GM19397 (cell line): ENCODE results near the gene SCO2.

Experiments
- ATAC-seq: cut with Tn5 transposase; IDR thresholded peaks from one replicate; pipeline ENCODE4 v1.9.1; 2021; ENCODE audit warnings: mild to moderate bottlenecking, moderate library complexity; ENCODE audit not compliant: unreplicated experiment

Gene SCO2

DNA sequence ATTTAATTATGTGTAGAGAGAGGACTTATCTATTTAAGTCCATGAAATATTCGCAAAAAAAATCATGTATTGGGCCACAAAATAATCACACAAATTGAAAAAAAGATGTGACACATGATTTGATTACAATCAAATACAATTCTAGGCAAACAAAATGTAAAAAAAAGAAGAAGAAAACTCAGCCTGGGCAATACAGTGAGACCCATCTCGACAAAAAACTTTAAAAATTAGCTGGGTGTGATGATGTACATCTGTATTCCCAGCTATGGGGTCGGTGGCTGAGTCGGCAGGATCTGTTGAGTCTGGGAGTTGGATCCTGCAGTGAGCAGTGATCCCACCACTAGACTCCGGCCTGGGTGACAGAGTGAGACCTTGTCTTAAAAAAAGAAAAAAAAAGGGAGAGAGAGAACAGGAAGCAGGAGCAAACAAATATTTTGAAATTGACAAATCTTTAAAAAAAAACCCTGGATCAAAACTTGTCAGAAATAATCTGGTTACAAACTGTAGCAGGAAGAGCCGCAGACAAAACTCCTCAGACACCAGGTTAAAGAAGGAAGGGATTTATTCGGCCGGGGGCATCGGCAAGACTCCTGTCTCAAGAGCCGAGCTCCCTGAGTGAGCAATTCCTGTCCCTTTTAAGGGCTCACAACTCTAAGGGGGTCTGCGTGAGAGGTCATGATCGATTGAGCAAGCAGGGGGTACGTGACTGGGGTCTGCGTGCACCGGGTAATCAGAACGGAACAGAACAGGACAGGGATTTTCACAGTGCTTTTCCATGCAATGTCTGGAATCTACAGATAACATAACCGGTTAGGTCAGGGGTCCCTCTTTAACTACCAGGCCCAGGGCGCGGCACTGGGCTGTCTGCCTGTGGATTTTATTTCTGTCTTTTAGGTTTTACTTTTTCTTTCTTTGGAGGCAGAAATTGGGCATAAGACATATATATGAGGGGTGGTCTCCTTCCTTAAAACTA, 7.7 kb upstream of the SCO2 start:
- ATAC-seq = no peak

DNA sequence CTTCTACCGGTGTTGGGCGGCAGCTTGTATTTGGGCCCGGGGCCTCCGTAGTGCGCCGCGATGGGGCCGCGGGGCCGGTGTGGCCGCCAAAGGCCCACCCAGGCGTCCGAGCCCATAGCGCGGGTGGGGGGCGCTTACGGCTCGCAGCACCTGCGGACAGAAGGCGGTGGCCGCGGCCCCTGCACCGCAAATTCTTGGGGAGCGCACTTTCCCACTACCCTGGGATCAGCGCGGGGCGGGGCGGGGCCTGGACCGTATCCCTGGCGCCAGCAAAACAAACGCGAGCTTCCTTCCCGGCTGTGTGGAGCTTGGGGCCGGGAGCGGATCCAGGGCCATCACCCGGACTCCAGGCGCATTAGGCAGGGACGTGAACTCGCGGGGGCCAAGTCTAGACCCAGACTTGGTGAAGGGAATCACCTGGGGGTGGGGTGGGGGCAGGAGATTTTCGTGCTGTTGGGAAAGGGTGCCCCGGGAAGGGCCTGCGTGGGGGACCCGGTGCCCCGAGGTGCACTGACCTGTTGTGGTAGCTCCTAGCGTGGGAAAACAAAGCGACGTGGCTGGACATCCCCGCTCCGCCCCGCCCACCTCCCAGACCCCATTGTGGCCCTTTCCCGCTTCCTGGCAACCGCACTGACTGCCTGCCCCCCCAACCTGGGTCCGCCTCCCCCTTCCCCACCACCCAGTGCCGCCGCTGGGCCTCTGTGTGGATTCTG, 6.7 kb upstream of the SCO2 start:
- no peak for ATAC-seq

DNA sequence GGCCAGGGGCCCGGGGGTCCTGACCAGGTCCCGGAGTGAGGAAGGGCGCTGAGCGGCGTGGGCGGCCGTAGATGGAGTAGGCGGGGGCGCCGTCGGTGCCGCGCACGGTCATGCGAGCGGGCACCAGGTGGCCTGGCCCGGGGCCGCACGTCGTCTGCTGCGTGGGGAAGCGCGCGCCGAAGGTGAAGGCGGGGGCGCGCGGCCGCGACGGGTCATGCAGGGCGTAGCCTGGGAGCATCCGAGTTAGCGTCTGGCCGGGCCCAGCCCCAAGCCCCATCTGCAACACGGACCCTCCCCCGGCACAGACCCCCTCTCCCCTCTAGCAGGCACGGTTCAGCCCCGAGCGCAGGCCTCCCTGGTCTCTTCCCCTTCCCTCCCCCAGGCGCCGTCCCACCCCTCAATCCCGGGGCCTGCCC, 6.2 kb upstream of the SCO2 start:
- ATAC-seq = no peak

DNA sequence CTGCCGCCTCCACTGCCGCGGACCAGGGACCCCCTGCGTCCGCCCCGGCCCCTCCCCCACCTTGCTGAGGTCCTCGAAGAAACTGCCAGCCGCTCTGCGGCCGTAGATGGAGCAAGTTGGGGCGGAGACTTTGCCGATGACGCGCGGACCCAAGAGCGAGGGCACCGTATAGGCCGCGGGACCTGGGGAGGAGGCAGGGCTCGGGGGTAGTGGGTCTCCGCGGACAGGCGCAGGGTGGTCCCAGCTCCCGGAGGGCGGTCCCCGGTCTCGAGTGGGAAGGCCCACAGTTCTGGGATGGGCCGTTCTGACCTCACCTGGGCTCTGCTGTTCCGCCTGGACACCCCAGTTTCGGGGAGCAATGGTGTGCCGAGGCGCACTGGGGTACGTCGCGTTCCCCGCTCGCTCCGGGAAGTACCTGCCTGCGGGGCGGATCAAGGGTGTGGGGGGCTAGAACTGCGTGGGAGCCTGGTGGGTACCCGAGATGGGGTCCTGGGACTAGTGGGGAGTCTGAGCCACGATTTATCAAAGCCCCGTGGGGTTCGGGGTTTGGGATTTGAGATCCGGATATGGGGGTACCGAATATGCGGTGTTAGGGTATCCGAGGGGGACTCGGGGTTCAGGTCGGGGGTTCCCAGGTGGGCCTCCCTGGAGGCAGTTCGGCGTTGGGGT, 5.6 kb upstream of the SCO2 start:
- no peak for ATAC-seq

DNA sequence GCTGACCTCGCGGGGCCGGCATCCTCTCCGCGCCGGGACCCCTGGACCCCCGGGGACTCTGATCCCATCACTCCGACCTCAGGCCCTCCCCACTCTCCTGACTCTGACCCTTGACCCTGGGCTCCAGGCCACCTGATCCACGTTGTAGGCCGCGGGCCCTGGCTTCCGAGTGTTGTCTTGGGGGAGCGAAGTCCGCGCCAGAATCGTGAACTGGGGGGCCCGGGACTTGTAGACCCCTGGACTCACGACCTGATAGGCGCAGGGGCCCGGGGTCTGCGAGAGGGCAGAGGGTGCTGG, 5.1 kb upstream of the SCO2 start:
- no peak for ATAC-seq

DNA sequence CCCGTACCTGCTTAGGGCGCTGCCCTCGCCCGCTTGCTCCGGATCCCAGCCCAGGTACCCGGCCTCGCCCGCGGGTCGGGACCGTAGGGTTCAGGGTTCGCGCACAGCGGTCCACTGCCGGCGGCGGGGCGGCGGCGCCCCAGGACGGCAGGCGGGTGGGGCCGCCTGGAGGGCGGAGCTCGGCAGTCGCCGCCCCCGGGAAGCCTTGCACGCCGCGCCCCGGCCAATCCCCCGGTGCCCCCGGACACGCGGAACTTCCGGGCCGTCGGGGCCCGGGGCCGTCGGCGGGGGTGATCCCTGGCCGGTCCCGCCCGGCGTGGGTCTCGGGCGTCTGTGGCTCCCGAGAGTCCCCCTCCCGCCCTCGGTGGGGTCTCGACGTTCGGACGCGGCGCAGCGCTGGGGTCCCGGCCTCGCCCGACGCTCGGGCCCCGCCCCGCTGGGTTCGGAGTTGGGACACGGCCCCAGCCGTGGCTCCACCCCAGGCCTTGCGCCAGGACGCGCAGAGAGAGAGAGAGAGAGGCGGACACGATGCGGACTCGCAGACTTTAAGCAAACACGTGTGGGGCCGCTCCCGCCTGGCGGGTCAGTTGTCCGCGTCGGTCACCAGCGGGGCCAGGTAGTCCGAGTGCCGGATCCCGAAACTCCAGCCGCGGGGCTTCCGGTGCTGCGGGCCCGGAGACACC, 4.6 kb upstream of the SCO2 start, which contains the start of gene TYMP:
TSS of gene TYMP (minus strand) at position 116 of the 683 bp plus-strand sequence. CDS start 303 bp downstream, outside the sequence.
- peak; percentile 24 for ATAC-seq

DNA sequence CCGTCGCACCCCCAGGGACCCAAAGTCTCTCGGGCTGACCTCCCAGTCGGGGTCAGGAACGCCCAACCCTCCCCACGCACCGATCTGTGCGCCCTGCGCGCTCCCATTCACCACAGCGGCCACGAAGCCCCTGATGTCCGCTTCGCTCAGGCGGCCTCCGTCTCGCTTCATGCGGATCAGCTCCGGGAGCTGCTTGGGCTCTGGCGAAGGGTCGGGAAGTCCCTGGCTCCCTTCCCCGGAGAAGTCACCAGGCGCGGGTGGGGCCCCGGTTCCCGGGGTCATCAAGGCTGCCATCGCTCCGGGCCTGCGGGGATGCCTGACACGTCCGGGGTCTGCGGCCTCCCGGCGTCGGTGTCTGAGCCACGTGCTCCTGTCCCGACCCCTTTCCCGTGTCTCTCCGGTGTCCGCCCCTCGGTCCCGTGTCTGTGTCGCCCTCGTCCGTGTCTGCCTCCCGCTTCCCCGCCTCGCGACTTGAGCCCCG, 4.1 kb upstream of the SCO2 start:
- no peak for ATAC-seq

DNA sequence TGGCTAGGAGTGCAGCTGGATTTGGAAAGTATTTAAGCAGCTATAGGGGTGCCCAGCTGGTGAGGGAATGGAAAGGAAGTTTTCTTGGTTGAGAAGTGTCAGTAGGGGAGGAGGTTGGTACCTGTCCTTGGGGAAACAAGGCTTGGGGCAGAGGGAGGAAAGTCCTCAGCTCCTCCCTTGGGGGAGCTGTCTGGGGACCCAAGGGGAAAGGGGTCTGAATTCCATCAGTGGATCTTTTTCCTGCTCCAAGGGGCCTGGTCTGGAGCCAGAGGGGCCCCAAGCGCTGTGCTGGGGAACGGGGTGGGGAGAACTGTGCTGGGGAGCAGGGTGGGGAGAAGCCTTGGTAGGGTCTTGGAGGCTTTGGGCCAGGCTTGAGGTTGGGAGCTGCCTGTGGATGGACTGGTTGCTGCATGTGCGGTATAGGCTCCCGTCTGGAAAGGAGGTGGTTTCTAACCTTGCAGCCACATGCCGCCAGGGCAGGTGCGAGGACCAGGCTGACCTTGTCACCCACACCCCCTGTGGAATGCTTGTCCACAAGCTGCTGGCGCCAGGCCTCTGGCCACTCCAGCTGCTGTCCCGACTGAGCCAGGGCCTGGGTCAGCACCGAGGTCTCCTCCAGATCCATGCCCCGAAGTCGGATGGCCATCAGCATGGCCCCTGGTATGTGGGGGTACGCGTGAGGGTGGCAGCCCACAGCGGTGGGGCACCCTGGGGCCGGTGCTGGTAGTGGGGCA, 3.5 kb upstream of the SCO2 start:
- ATAC-seq = no peak

DNA sequence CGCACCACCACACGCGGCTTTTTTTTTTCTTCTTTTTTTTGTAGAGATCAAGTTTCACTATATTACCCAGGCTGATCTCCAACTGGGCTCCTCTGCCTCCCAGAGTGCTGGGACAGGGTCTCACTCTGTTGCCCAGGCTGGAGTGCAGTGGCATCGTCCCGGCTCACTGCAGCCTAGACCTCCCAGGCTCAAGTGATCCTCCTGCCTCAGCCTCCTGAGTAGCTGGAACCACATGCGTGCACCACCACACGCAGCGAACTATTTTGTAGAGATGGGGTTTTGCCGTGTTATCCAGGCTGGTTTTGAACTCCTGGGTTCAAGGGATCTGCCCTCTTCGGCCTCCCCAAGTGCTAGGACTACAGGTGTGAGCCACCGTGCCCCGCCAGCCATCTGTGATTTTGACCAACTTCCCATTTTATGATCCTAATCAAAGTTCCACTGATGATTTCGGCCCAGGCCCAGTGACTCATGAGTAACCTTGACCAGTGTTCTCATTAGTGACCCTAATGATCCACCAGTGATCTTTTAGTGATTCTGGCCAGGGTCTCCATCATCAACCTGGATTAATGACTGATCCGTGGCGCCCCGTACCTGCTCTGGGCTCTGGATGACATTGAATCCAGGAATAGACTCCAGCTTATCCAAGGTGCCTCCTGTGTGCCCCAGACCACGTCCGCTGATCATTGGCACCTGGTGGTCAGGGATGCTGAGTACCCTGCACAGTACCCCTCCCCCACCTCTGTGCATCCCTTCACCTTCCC, 2.7 kb upstream of the SCO2 start:
- ATAC-seq = no peak

DNA sequence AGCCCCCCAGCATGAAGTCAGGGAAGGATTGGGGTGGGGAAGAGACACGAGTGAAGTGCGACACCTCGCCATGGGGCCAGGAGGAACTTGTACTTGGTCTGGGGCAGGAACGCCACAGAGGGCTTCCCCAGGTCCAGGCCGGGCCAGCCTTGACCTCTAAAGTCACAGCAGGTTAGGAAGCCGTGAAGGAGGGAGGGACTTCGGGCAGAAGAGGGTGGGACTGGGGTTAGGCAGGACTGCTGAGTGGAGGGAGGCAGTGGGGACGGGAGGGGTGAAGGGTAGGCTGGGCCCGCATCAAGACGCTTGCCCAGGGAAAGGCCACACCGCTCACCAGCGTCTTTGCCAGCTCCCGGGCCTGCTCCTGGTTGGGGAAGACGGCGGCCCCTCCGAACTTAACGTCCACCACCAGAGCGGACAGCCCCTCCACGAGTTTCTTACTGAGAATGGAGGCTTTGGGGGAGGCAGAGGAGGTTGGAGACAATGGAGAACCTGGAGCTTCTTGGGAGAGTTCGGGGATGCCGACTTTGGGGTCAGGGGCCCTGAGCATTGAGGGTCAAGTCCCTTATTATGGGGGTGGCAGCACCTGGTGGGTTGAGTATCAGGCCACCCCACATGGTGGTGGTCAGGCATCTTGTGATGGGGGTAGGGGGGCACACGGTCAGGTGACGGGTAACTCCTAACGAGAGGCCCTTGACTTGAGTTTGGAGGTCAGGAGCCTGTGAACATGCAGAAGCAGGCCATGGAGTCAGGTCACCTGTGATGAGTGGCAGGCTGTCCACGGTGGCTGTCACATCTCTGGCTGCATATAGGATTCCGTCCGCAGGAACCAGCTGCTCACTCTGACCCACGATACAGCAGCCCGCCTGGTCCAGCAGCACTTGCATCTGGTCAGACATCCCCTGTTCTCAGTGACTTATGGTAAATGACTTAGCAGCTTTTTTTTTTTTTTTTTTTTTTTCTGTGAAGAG, 1.7 kb upstream of the SCO2 start:
- ATAC-seq = no peak

DNA sequence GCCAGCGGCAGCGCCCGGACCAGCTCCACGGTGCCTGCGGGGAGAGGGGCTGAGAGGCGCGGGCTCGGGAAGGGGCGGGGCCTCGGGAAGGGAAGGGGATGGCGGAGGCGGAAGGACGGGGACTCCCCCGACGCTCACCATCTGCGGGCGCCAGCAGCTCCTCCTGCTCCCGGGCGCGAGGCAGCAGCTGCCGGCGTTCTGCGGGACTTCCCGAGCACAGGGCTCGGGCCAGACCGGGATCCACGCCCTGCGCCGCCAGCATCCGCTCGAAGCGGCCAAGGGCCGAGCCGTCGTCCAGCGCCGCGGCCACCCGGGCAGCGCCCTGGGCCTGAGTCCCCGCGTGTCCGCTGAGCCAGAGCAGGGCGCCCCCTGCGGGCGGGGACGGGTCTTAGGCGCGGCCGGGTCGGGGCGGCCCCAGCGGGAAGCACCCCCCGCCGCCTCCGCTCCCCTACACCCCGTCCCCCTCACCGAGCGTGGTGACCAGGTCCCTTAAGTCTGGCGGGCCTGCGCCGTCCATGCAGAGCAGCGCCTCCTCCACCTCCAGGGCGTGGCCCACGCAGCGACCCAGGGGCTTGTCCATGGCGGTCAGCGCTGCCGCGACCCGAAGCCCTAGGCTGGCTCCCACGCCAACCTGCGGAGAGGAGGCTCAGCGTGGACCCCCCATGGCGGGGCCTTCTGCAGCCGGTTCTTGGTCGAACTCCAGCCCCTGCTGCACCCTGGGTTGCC, 873 bp upstream of the SCO2 start:
- ATAC-seq = peak; percentile 23

DNA sequence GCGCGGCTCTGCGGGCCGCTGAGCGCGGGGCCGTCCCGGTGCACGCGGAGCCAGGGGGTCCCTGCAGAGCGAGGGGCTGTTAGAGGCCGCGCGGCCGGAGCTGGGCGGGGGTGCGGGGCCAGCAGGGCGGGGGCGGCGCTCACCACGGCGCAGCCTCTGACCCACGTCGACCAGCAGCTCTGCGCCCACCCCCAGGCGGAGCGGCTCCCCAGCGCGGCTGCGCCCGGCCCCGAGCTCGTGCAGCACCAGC, 385 bp upstream of the SCO2 start:
- peak; percentile 11 for ATAC-seq

DNA sequence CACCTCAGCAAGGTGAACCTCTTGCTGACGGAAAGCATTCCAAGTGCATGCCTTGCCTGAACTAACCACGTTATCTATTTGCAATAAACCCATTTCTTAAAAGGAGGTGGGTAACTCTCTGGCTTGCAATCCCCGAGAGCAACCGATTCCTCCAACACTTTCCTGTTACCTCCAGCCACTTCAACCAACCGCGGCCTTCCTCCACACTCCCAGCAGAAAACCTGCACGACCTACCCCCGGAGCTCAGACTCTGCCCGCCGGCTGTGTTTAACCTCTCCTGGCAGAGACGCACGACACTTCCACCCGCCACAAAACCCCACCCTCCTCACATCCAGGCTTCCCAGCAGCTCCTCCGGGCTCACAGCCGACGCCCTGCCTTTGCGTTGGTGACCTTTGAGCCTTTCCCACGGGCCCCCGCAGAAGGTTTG, 708 bp downstream of the SCO2 start:
- ATAC-seq = no peak

DNA sequence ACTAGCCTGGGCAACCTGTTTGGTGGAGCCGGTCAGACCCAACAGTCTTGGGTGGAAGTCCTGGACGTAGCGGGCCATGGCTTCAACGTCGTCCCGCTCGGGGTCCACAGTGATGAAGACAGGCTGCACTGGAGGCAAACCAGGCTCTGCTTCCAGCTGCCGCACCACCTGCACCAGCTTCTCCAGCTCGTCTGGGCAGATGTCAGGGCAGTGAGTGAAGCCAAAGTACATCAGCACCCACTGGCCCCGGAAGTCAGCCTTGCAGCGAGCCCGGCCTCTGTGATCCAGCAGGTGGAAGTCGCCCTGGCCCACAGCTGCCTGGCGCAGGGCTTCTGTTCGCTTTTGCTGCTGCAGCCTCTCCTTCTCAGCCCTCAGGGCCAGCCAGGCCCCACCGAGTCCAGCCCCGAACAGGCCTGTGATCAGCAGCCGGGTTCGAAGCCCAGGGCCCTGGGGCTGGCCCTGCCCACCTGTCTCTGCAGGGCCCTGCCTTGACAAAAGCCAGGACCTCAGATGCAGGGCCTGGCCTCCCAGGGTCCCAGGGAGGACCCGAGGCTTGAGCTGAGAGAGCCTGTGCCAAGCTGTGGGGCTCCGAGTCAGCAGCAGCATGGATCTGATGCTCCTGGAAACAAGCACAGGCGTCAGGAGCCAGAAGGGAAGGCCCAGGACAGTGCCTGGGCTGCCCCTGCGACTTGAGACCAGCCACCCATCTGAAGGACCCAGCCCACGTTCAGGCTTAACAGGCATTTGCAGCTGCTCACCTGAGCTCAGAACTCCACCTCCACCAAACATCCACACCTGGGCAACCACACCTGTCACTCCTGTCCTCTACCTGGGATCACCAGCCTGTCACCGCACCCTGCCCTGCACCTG, 1.4 kb downstream of the SCO2 start:
- no peak for ATAC-seq

DNA sequence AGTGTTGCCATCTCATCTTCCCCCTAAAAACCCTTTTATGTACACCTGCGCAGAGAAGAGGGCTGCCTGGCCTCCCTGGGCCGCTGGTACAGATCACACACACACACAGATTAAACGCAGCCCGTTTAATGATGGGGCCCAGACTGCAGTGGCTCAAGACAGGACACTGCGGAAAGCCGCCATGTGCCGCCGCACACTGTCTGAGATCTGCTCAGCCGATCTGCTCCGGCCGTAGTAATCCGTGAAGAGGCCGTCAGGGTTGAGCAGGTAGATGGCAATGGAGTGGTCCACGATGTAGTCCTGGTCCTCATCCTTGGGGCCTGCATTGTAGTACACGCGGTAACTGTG, 2.0 kb downstream of the SCO2 start:
- ATAC-seq = no peak

DNA sequence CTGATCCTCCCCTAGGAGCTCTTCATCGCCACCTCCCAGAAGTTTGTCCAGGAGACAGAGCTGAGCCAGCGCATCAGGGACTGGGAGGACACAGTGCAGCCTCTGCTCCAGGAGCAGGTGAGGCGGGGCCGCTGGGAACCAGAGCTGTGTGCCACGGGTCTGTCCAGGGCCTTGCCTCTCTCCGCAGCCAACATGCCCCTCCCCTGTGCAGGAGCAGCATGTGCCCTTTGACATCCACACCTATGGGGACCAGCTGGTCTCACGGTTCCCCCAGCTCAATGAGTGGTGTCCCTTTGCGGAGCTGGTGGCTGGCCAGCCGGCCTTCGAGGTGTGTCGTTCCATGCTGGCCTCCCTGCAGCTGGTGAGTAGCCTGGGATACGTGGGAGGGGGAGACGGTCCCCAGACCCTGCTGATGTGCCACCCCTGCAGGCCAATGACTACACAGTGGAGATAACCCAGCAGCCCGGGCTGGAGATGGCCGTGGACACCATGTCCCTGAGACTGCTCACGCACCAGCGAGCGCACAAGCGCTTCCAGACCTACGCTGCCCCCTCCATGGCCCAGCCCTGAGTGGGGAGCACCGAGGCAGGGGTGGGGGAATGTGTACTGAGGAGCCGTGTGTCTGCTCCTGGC, 2.5 kb downstream of the SCO2 start:
- no peak for ATAC-seq
